ENCODE measurements around the gene DNAJB13. TPM values are rescaled to one million over a fixed set of nuclear protein-coding genes. Genes with fewer than 3 reads are reported as not detected.

Gene DNAJB13
- total RNA-seq, 3 donors from 2014 or later (not counting 1 experiment from before 2014, with no cell fraction given) = 0.45 TPM; not detected in 2

- Histone ChIP-seq H3K27me3 (ENCODE audit: control insufficient read depth, insufficient read depth, low read length) (no peaks in the 10 kb centered on the region), H3K4me3 (ENCODE audit: low read length) (no peak overlapping the region), H3K9me3 (ENCODE audit: control insufficient read depth, insufficient read depth, low read length) (no peaks in the 10 kb centered on the region), H3K4me1 (ENCODE audit: control insufficient read depth, insufficient read depth, low read length) (no peaks in the 10 kb centered on the region), H3K27ac (ENCODE audit: low read length) (no peak overlapping the region), H3K36me3 (ENCODE audit: control insufficient read depth, insufficient read depth, low read length) (peaks cover 52% of the 10 kb centered on the region)
- H3K4me1 Mint-ChIP-seq = no peaks in the 10 kb centered on the region
- intact Hi-C loops (cut with micrococcal nuclease) = no loop called here
- H3K4me3 Mint-ChIP-seq = no peak overlapping the region
- ATAC-seq (no peak), DNase-seq (no peak)
- H3K9me3 Mint-ChIP-seq = no peaks in the 10 kb centered on the region
- H3K27me3 Mint-ChIP-seq (ENCODE audit: low read depth in 2 of 2) = no peaks in the 10 kb centered on the region
- TF ChIP-seq CTCF (IDR thresholded peaks at IDR 0.05) = no peak
- H3K27ac Mint-ChIP-seq = no peak overlapping the region
- peaks cover 14% of the 10 kb centered on the region for H3K36me3 Mint-ChIP-seq
- 96% methylated on average over 2 of the region's 2 CpGs for WGBS (ENCODE audit: insufficient coverage)
Measured at GRCh38 chr11:73912026-73912425, 38.8 kb upstream of the DNAJB13 start.

DNA sequence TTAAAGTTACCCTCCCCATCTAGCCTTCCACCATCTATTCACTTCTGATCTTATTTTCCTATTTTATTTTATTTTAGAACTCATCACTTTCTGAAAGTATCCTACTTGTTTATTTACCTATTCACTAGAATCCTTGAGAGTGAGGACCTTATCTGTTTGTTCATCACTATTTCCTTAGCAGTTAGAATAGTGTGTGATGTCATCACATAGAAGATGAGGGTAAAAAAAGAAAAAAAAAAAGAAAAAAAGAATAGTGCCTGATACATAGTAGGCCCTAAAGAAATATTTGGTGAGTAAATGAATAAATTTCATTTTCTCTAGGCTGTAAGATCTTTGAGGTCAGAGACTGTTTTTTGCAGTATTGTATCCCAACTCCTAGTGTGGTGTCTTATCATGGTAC lies 37.4 kb upstream of the DNAJB13 start:
- no peak for TF ChIP-seq CTCF (IDR thresholded peaks at IDR 0.05)
- H3K27ac Mint-ChIP-seq = no peak overlapping the region
- no peaks in the 10 kb centered on the region for H3K27me3 Mint-ChIP-seq (ENCODE audit: low read depth in 2 of 2)
- H3K4me1 ChIP-seq (ENCODE audit: control insufficient read depth, insufficient read depth, low read length) = no peaks in the 10 kb centered on the region
- DNase-seq (no peak), ATAC-seq (no peak)
- H3K27ac ChIP-seq (ENCODE audit: low read length) = no peak overlapping the region
- no peaks in the 10 kb centered on the region for H3K9me3 Mint-ChIP-seq
- peaks cover 52% of the 10 kb centered on the region for H3K36me3 ChIP-seq (ENCODE audit: control insufficient read depth, insufficient read depth, low read length)
- no peaks in the 10 kb centered on the region for H3K9me3 ChIP-seq (ENCODE audit: control insufficient read depth, insufficient read depth, low read length)
- H3K36me3 Mint-ChIP-seq = peaks cover 15% of the 10 kb centered on the region
- H3K27me3 ChIP-seq (ENCODE audit: control insufficient read depth, insufficient read depth, low read length) = no peaks in the 10 kb centered on the region
- no peaks in the 10 kb centered on the region for H3K4me1 Mint-ChIP-seq
- no peak overlapping the region for H3K4me3 ChIP-seq (ENCODE audit: low read length)
- no peak overlapping the region for H3K4me3 Mint-ChIP-seq
- intact Hi-C loops (cut with micrococcal nuclease) = no loop called here

DNA sequence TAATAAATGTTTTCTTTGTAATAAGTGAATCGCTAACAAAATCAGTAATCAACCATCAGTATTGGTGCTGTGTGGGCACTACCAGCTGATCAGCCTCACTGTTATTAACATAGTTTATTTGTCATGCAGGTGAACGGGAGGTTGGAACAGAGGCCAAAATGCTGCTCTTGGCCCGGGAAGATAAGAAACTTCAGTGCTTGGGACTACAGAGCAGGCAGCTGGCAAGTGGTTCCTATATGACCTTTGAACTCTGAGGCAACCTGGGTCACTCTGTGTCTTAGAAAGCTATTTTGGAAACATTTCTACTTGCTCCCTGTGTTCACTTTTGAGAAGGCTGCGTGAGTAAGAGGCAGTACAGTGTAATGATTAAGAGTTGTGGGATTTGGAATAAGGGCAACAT lies 36.5 kb upstream of the DNAJB13 start:
- WGBS (ENCODE audit: insufficient coverage) = 95% methylated on average over 4 of the region's 4 CpGs
- Mint-ChIP-seq H3K36me3 (peaks cover 23% of the 10 kb centered on the region), H3K27ac (no peak overlapping the region), H3K9me3 (no peaks in the 10 kb centered on the region), H3K4me3 (no peak overlapping the region), H3K27me3 (ENCODE audit: low read depth in 2 of 2) (no peaks in the 10 kb centered on the region), H3K4me1 (no peaks in the 10 kb centered on the region)
- H3K4me3 ChIP-seq (ENCODE audit: low read length) = no peak overlapping the region
- intact Hi-C loops (cut with micrococcal nuclease) = no loop called here
- no peak for ATAC-seq
- no peak overlapping the region for H3K27ac ChIP-seq (ENCODE audit: low read length)
- H3K9me3 ChIP-seq (ENCODE audit: control insufficient read depth, insufficient read depth, low read length) = no peaks in the 10 kb centered on the region
- H3K4me1 ChIP-seq (ENCODE audit: control insufficient read depth, insufficient read depth, low read length) = no peaks in the 10 kb centered on the region
- DNase-seq = no peak
- no peaks in the 10 kb centered on the region for H3K27me3 ChIP-seq (ENCODE audit: control insufficient read depth, insufficient read depth, low read length)
- no peak for TF ChIP-seq CTCF (IDR thresholded peaks at IDR 0.05)
- peaks cover 58% of the 10 kb centered on the region for H3K36me3 ChIP-seq (ENCODE audit: control insufficient read depth, insufficient read depth, low read length)

- Histone ChIP-seq H3K4me1 (ENCODE audit: control insufficient read depth, insufficient read depth, low read length) (no peaks in the 10 kb centered on the region), H3K36me3 (ENCODE audit: control insufficient read depth, insufficient read depth, low read length) (peaks cover 56% of the 10 kb centered on the region), H3K4me3 (ENCODE audit: low read length) (no peak overlapping the region), H3K27me3 (ENCODE audit: control insufficient read depth, insufficient read depth, low read length) (no peaks in the 10 kb centered on the region), H3K9me3 (ENCODE audit: control insufficient read depth, insufficient read depth, low read length) (no peaks in the 10 kb centered on the region), H3K27ac (ENCODE audit: low read length) (no peak overlapping the region)
- no peak for TF ChIP-seq CTCF (IDR thresholded peaks at IDR 0.05)
- H3K4me3 Mint-ChIP-seq = no peak overlapping the region
- DNase-seq (no peak), ATAC-seq (no peak)
- H3K36me3 Mint-ChIP-seq = peaks cover 27% of the 10 kb centered on the region
- H3K4me1 Mint-ChIP-seq = no peaks in the 10 kb centered on the region
- WGBS (ENCODE audit: insufficient coverage) = 93% methylated on average over 1 of the region's 1 CpG
- H3K27ac Mint-ChIP-seq = no peak overlapping the region
- H3K9me3 Mint-ChIP-seq = no peaks in the 10 kb centered on the region
- intact Hi-C loops (cut with micrococcal nuclease) = no loop called here
- no peaks in the 10 kb centered on the region for H3K27me3 Mint-ChIP-seq (ENCODE audit: low read depth in 2 of 2)
Measured at GRCh38 chr11:73916435-73916834, 34.4 kb upstream of the DNAJB13 start.
